Upper lobe of right lung (tissue), 1 donor: ENCODE results near the gene BMAL1. TPM values are rescaled to one million over a fixed set of nuclear protein-coding genes. Genes with fewer than 3 reads are reported as not detected.
A peak's percentile ranks its signal among the peaks of the same experiment; 100 is the strongest.
"Not testable (repeated sequence)": the region's sequence is repeated elsewhere in the genome, so short reads cannot be mapped to it uniquely, and the experiment has no call there.

Experiments used
- ATAC-seq: fragments of 200-7000 bp; cut with Tn5 transposase; one replicate; pipeline ENCODE4 v1.9.1; 2020; ENCODE audit warnings: mild to moderate bottlenecking, moderate library complexity
- DNase-seq: peaks from one replicate; pipeline ENCODE4 v3.0.0-alpha.2; 2020
- H3K27ac ChIP-seq: fragments of 200-600 bp; one replicate; pipeline ENCODE4 v1.8.0; 2022
- H3K27me3 ChIP-seq: fragments of 200-600 bp; one replicate; pipeline ENCODE4 v1.8.0; 2022; ENCODE audit warnings: mild to moderate bottlenecking
- H3K36me3 ChIP-seq: fragments of 200-600 bp; one replicate; pipeline ENCODE4 v1.8.0; 2022
- H3K4me1 ChIP-seq: fragments of 200-600 bp; one replicate; pipeline ENCODE4 v1.8.0; 2022
- H3K4me3 ChIP-seq: fragments of 200-600 bp; one replicate; pipeline ENCODE4 v1.8.0; 2022; ENCODE audit warnings: mild to moderate bottlenecking
- H3K9me3 ChIP-seq: fragments of 200-600 bp; one replicate; pipeline ENCODE4 v1.8.0; 2022
- CTCF ChIP-seq: fragments of 200-600 bp; IDR thresholded peaks from one replicate; pipeline ENCODE4 v1.8.0; 2022; ENCODE audit warnings: antibody characterized with exemption
- intact Hi-C: fragments of 100-400 bp; cut with DNase I; formaldehyde crosslinking; loops from one replicate; pipeline ENCODE4 v1.11.0; 2022
- total RNA-seq: library from RNA; stranded (reverse); fragmentation: NEBNext Ultra II Directional; extraction: Animal tissue kit (Norgen Biotek cat#: 25700); gene quantifications from one replicate; pipeline ENCODE4 v1.2.1, GENCODE V29; 2021
- donor health status: DM: no; HTN: yes; CAD: no; lungs with severe emphysema.

The BMAL1 gene
- total RNA-seq, 1 donor from 2014 or later, result 18.8 TPM

GRCh38 chr11:13434247-13435205, 156.9 kb downstream of the BMAL1 start:
- DNase-seq, result no peak
- no peaks in the 10 kb centered on the region for H3K27me3 ChIP-seq
- no peaks in the 10 kb centered on the region for H3K36me3 ChIP-seq
- H3K4me3 ChIP-seq, result no peak overlapping the region
- no peaks in the 10 kb centered on the region for H3K9me3 ChIP-seq
- peak; percentile 65 for ATAC-seq
- H3K4me1 ChIP-seq, result no peaks in the 10 kb centered on the region
- intact Hi-C loops, result no loop called here
- no peak for TF ChIP-seq CTCF
- no peak overlapping the region for H3K27ac ChIP-seq

GRCh38 chr11:13436836-13437235, 159.2 kb downstream of the BMAL1 start:
- H3K27me3 ChIP-seq, H3K36me3 ChIP-seq, H3K9me3 ChIP-seq, ATAC-seq, H3K4me3 ChIP-seq, H3K27ac ChIP-seq, DNase-seq, H3K4me1 ChIP-seq, intact Hi-C loops: not testable (repeated sequence)

Other genes with a start within 250 kb of the BMAL1 start
- 21.9 TPM for gene BTBD10, start 185.4 kb downstream of the BMAL1 start, total RNA-seq
- gene PTH, start 218.2 kb downstream of the BMAL1 start, total RNA-seq, result not detected